HepG2 (cell line): Measurements from ENCODE around the gene CFL1. TPM values are rescaled to one million over a fixed set of nuclear protein-coding genes. Genes with fewer than 3 reads are reported as not detected.
A peak's percentile ranks its signal among the peaks of the same experiment; 100 is the strongest.

Source experiments
- ARID5B ChIP-seq: IDR thresholded peaks from 2 replicates; pipeline ENCODE4 v1.4.0; 2020; ENCODE audit warnings: mild to moderate bottlenecking, missing genetic modification reagents
- DNMT1 ChIP-seq: sonication (generic); formaldehyde crosslinking; IDR thresholded peaks from 2 replicates; pipeline ENCODE4 v1.5.1; 2020; ENCODE audit warnings: mild to moderate bottlenecking, missing genetic modification reagents
- FOXC1 ChIP-seq: sonication (generic); formaldehyde crosslinking; IDR thresholded peaks from 2 replicates; pipeline ENCODE4 v1.8.0; 2022; ENCODE audit warnings: mild to moderate bottlenecking, missing genetic modification reagents, borderline replicate concordance
- GATAD2A ChIP-seq: IDR thresholded peaks from 2 replicates; pipeline ENCODE4 v1.6.1; 2016
- HOXA7 ChIP-seq: sonication (generic); formaldehyde crosslinking; IDR thresholded peaks from 2 replicates; pipeline ENCODE4 v1.8.1; 2022; ENCODE audit warnings: mild to moderate bottlenecking, missing genetic modification reagents, moderate library complexity
- KDM1A ChIP-seq: IDR thresholded peaks from 2 replicates; pipeline ENCODE4 v1.6.1; 2016; ENCODE audit warnings: missing compliant biosample characterization
- KLF11 ChIP-seq: IDR thresholded peaks from 2 replicates; pipeline ENCODE4 v1.6.1; 2016; ENCODE audit warnings: missing compliant biosample characterization
- NAIF1 ChIP-seq: sonication (generic); formaldehyde crosslinking; IDR thresholded peaks from 2 replicates; pipeline ENCODE4 v1.5.0; 2020; ENCODE audit warnings: mild to moderate bottlenecking, missing genetic modification reagents, borderline replicate concordance
- NFKBIZ ChIP-seq: IDR thresholded peaks from 2 replicates; pipeline ENCODE4 v1.6.1; 2018; ENCODE audit warnings: missing genetic modification reagents, missing compliant biosample characterization
- POGZ ChIP-seq: sonication (generic); formaldehyde crosslinking; IDR thresholded peaks from 2 replicates; pipeline ENCODE4 v1.4.0; 2020; ENCODE audit warnings: mild to moderate bottlenecking, missing genetic modification reagents
- TRIM24 ChIP-seq: sonication (generic); formaldehyde crosslinking; IDR thresholded peaks from 2 replicates; pipeline ENCODE4 v1.8.0; 2022; ENCODE audit warnings: mild to moderate bottlenecking, missing genetic modification reagents
- ZFP37 ChIP-seq: sonication (generic); formaldehyde crosslinking; IDR thresholded peaks from 2 replicates; pipeline ENCODE4 v1.4.0; 2020; ENCODE audit warnings: missing genetic modification reagents, borderline replicate concordance
- ZNF230 ChIP-seq: sonication (generic); formaldehyde crosslinking; IDR thresholded peaks from 2 replicates; pipeline ENCODE4 v1.4.0; 2020; ENCODE audit warnings: mild to moderate bottlenecking, missing genetic modification reagents
- ZNF292 ChIP-seq: sonication (generic); formaldehyde crosslinking; IDR thresholded peaks from 2 replicates; pipeline ENCODE4 v1.8.1; 2022; ENCODE audit warnings: mild to moderate bottlenecking, low read depth, missing genetic modification reagents, borderline replicate concordance
- ZNF468 ChIP-seq: sonication (generic); formaldehyde crosslinking; IDR thresholded peaks from 2 replicates; pipeline ENCODE4 v1.8.0; 2022; ENCODE audit warnings: mild to moderate bottlenecking, moderate library complexity, missing genetic modification reagents
- ZNF564 ChIP-seq: sonication (generic); formaldehyde crosslinking; IDR thresholded peaks from 2 replicates; pipeline ENCODE4 v1.8.1; 2023; ENCODE audit warnings: mild to moderate bottlenecking, missing genetic modification reagents
- ZSCAN20 ChIP-seq: sonication (generic); formaldehyde crosslinking; IDR thresholded peaks from 2 replicates; pipeline ENCODE4 v1.4.0; 2020; ENCODE audit warnings: missing genetic modification reagents, mild to moderate bottlenecking, borderline replicate concordance
- polyA plus RNA-seq, 8 experiments: library from polyadenylated mRNA; depleted of rRNA in 3 of 8; stranded (reverse) in 7 of 8; unstranded in 1 of 8; fragments of >200 nt; fragmentation: Illumina TruSeq in 4 of 8; extraction: Trizol in 4 of 8; gene quantifications; 2 replicates each; pipeline versions ENCODE4 v1.2.1 to v1.2.3, GENCODE V29; 2011 to 2016; ENCODE audit warnings: low read depth in 4 of 8, missing spikeins in 1 of 8, mixed read lengths in 1 of 8; ENCODE audit not compliant: insufficient read depth in 1 of 8
- total RNA-seq, 5 experiments: library from RNA; depleted of rRNA; stranded (reverse); fragments of >200 nt; fragmentation: Illumina TruSeq; extraction: Trizol; gene quantifications; 2 replicates each; pipeline ENCODE4 v1.2.3, GENCODE V29; 2016; ENCODE audit warnings: low read depth in 1 of 5
- TF ChIP-seq, protein P1 (sequence below): sonication (generic); formaldehyde crosslinking; IDR thresholded peaks from 2 replicates; pipeline ENCODE4 v1.5.0; 2020; ENCODE audit warnings: mild to moderate bottlenecking, missing genetic modification reagents, borderline replicate concordance
- TF ChIP-seq, protein P2 (sequence below): sonication (generic); formaldehyde crosslinking; IDR thresholded peaks from 2 replicates; pipeline ENCODE4 v1.8.0; 2022; ENCODE audit warnings: missing genetic modification reagents, mild to moderate bottlenecking, moderate library complexity, borderline replicate concordance

The CFL1 gene
- total and polyA plus RNA-seq, 2 of the 13 experiments (the other 11 are each of a cell fraction or from before 2014, with no cell fraction given), result 379 to 383 TPM

DNA sequence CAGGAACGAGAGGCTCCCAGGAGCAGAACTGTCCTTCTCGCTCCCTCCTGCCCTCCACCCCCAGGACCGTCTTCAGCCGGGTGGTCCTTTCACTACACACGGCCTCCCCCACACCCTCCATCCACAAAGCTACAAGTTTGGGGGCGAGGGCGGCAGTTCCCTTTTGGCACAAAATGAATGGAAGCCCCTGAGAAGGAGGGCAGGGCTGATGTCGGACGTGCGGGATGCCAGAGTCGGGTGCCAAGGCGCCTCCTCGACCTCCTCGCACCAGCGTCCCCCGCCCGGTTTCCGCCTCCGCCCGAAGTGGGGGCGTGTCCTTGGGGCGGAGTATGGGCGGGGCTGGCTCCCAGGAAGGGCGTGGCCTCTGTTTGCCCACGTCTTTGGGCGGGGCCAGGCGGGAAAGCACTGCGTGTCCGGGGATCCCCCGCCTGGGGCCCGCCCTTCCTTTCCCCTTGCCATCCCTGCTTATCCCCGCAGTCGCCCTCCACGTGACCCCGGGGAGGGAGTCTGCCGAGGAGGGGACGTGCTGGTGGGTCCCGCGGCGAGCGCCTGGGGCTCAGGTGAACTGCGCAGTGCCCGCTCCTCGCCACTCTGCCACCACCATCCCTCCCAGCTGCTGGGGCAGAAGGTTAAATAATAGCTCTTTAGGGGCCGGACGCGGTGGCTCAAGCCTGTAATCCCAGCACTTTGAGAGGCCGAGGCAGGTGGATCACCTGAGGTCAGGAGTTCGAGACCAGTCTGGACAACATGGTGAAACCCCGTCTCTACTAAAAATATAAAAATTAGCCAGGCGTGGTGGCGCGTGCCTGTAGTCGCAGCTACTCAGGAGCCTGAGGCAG is 15.6 kb upstream of the CFL1 start (continued):
- TF ChIP-seq, protein P1, sequence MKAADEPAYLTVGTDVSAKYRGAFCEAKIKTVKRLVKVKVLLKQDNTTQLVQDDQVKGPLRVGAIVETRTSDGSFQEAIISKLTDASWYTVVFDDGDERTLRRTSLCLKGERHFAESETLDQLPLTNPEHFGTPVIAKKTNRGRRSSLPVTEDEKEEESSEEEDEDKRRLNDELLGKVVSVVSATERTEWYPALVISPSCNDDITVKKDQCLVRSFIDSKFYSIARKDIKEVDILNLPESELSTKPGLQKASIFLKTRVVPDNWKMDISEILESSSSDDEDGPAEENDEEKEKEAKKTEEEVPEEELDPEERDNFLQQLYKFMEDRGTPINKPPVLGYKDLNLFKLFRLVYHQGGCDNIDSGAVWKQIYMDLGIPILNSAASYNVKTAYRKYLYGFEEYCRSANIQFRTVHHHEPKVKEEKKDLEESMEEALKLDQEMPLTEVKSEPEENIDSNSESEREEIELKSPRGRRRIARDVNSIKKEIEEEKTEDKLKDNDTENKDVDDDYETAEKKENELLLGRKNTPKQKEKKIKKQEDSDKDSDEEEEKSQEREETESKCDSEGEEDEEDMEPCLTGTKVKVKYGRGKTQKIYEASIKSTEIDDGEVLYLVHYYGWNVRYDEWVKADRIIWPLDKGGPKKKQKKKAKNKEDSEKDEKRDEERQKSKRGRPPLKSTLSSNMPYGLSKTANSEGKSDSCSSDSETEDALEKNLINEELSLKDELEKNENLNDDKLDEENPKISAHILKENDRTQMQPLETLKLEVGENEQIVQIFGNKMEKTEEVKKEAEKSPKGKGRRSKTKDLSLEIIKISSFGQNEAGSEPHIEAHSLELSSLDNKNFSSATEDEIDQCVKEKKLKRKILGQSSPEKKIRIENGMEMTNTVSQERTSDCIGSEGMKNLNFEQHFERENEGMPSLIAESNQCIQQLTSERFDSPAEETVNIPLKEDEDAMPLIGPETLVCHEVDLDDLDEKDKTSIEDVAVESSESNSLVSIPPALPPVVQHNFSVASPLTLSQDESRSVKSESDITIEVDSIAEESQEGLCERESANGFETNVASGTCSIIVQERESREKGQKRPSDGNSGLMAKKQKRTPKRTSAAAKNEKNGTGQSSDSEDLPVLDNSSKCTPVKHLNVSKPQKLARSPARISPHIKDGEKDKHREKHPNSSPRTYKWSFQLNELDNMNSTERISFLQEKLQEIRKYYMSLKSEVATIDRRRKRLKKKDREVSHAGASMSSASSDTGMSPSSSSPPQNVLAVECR (CRISPR knock-in tag), result peak; percentile 66; the same call in 1 of the 2 replicates
- TF ChIP-seq ZSCAN20 (CRISPR knock-in tag) (0 out of 2 replicates have a peak, but pooled peaks have one; percentile 19), FOXC1 (0 out of 2 replicates have a peak, but pooled peaks have one; percentile 64), ZFP37 (CRISPR knock-in tag) (no peak), POGZ (CRISPR knock-in tag) (peak; percentile 39; the same call in 1 of the 2 replicates), KDM1A (peak; percentile 21; the same call in 1 of the 2 replicates), ZNF564 (no peak), ZNF292 (no peak), TRIM24 (CRISPR knock-in tag) (no peak), KLF11 (CRISPR knock-in tag) (0 out of 2 replicates have a peak, but pooled peaks have one; percentile 28), DNMT1 (CRISPR knock-in tag) (0 out of 2 replicates have a peak, but pooled peaks have one; percentile 58), NAIF1 (no peak), ZNF230 (CRISPR knock-in tag) (no peak), ZNF468 (CRISPR knock-in tag) (no peak), ARID5B (peak; percentile 63), HOXA7 (CRISPR knock-in tag) (no peak), GATAD2A (CRISPR knock-in tag) (0 out of 2 replicates have a peak, but pooled peaks have one; percentile 35), NFKBIZ (CRISPR knock-in tag) (0 out of 2 replicates have a peak, but pooled peaks have one; percentile 26)
- TF ChIP-seq, protein P2, sequence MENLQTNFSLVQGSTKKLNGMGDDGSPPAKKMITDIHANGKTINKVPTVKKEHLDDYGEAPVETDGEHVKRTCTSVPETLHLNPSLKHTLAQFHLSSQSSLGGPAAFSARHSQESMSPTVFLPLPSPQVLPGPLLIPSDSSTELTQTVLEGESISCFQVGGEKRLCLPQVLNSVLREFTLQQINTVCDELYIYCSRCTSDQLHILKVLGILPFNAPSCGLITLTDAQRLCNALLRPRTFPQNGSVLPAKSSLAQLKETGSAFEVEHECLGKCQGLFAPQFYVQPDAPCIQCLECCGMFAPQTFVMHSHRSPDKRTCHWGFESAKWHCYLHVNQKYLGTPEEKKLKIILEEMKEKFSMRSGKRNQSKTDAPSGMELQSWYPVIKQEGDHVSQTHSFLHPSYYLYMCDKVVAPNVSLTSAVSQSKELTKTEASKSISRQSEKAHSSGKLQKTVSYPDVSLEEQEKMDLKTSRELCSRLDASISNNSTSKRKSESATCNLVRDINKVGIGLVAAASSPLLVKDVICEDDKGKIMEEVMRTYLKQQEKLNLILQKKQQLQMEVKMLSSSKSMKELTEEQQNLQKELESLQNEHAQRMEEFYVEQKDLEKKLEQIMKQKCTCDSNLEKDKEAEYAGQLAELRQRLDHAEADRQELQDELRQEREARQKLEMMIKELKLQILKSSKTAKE, result peak; percentile 71
